Ishikawa (cell line): ENCODE results near the gene TIAM2.

Source experiments
- CEBPB ChIP-seq: IDR thresholded peaks from 2 replicates; pipeline ENCODE4 v1.6.1; 2012
- CREB1 ChIP-seq: IDR thresholded peaks from 2 replicates; pipeline ENCODE4 v1.6.1; 2012; ENCODE audit warnings: low read depth
- EGR1 ChIP-seq: IDR thresholded peaks from 2 replicates; pipeline ENCODE4 v1.6.1; 2012
- EP300 ChIP-seq: IDR thresholded peaks from 2 replicates; pipeline ENCODE4 v1.6.1; 2012; ENCODE audit warnings: borderline replicate concordance
- FOXM1 ChIP-seq: IDR thresholded peaks from 2 replicates; pipeline ENCODE4 v1.6.1; 2012; ENCODE audit warnings: low read depth, borderline replicate concordance
- RAD21 ChIP-seq: IDR thresholded peaks from 2 replicates; pipeline ENCODE4 v1.6.1; 2012; ENCODE audit warnings: low read depth
- TAF1 ChIP-seq: IDR thresholded peaks from 2 replicates; pipeline ENCODE4 v1.6.1; 2012; ENCODE audit warnings: low read depth, mild to moderate bottlenecking
- TCF12 ChIP-seq: IDR thresholded peaks from 2 replicates; pipeline ENCODE4 v1.6.1; 2012; ENCODE audit warnings: low read depth
- YY1 ChIP-seq: IDR thresholded peaks from 2 replicates; pipeline ENCODE4 v1.6.1; 2012; ENCODE audit warnings: low read depth
- ZBTB7A ChIP-seq: IDR thresholded peaks from 2 replicates; pipeline ENCODE4 v1.6.1; 2012; ENCODE audit warnings: low read depth
- TF ChIP-seq, protein P1 (sequence below): IDR thresholded peaks from 2 replicates; pipeline ENCODE4 v1.6.1; 2012
- TF ChIP-seq, protein P2 (sequence below): IDR thresholded peaks from 2 replicates; pipeline ENCODE4 v1.6.1; 2012; ENCODE audit warnings: low read depth, mild to moderate bottlenecking

DNA sequence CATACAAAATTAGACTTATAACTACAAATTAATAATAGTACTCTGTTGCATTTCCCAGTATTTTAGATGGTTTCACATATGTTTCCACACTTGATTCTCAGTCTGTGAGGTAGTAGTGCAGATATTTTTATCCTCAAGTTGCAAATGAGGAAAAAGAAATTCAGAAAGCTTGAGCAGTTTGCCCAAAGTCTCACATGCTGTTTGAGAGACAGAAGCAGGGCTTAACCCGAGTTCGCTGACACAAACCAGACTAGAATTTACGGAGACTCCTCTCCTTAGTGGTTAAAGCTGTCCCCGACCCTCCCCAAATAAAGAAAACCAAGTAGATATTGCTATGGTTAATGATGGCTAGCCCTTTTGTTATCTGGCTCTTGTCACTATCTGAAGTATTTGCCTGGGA lies 126.2 kb downstream of the TIAM2 start:
- no peak for TF ChIP-seq RAD21
- TF ChIP-seq, protein P1, sequence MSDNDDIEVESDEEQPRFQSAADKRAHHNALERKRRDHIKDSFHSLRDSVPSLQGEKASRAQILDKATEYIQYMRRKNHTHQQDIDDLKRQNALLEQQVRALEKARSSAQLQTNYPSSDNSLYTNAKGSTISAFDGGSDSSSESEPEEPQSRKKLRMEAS, result no peak
- TF ChIP-seq ZBTB7A, result no peak
- TF ChIP-seq TAF1, result no peak
- no peak for TF ChIP-seq EGR1
- TF ChIP-seq, protein P2, sequence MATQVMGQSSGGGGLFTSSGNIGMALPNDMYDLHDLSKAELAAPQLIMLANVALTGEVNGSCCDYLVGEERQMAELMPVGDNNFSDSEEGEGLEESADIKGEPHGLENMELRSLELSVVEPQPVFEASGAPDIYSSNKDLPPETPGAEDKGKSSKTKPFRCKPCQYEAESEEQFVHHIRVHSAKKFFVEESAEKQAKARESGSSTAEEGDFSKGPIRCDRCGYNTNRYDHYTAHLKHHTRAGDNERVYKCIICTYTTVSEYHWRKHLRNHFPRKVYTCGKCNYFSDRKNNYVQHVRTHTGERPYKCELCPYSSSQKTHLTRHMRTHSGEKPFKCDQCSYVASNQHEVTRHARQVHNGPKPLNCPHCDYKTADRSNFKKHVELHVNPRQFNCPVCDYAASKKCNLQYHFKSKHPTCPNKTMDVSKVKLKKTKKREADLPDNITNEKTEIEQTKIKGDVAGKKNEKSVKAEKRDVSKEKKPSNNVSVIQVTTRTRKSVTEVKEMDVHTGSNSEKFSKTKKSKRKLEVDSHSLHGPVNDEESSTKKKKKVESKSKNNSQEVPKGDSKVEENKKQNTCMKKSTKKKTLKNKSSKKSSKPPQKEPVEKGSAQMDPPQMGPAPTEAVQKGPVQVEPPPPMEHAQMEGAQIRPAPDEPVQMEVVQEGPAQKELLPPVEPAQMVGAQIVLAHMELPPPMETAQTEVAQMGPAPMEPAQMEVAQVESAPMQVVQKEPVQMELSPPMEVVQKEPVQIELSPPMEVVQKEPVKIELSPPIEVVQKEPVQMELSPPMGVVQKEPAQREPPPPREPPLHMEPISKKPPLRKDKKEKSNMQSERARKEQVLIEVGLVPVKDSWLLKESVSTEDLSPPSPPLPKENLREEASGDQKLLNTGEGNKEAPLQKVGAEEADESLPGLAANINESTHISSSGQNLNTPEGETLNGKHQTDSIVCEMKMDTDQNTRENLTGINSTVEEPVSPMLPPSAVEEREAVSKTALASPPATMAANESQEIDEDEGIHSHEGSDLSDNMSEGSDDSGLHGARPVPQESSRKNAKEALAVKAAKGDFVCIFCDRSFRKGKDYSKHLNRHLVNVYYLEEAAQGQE, result no peak
- no peak for TF ChIP-seq EP300
- no peak for TF ChIP-seq CREB1
- no peak for TF ChIP-seq TCF12
- no peak for TF ChIP-seq FOXM1
- no peak for TF ChIP-seq YY1
- TF ChIP-seq CEBPB, result no peak
